Heart left ventricle (tissue), 16 donors: ENCODE data around the gene NOS2. TPM values are rescaled to one million over a fixed set of nuclear protein-coding genes. Genes with fewer than 3 reads are reported as not detected.

ENCODE experiments used
- ATAC-seq, 4 donors: fragments of 200-7000 bp; cut with Tn5 transposase; one replicate each; pipeline ENCODE4 v1.9.1; 2020 to 2022; ENCODE audit warnings: moderate library complexity in 4 of 4, mild to moderate bottlenecking in 3 of 4, moderate number of reproducible peaks in 1 of 4
- DNase-seq, 5 donors: peaks; one replicate each; pipeline ENCODE4 v3.0.0-alpha.2; 2020
- H3K27ac ChIP-seq, 12 donors: fragments of 200-600 bp; sonication (generic) in 4 of 12; one replicate each; pipeline versions ENCODE4 v1.5.0 to v1.8.0; 2016 to 2022; ENCODE audit warnings: mild to moderate bottlenecking in 2 of 12
- H3K27me3 ChIP-seq, 9 donors: fragments of 200-600 bp; sonication (generic) in 2 of 9; one replicate each; pipeline versions ENCODE4 v1.5.1 to v1.8.0; 2016 to 2022; ENCODE audit warnings: mild to moderate bottlenecking in 3 of 9
- H3K36me3 ChIP-seq, 9 donors: fragments of 200-600 bp; sonication (generic) in 2 of 9; one replicate each; pipeline versions ENCODE4 v1.5.0 to v1.8.0; 2018 to 2022; ENCODE audit warnings: mild to moderate bottlenecking in 2 of 9
- H3K4me1 ChIP-seq, 12 donors: fragments of 200-600 bp; sonication (generic) in 4 of 12; one replicate each; pipeline versions ENCODE4 v1.5.0 to v1.8.0; 2016 to 2022; ENCODE audit warnings: mild to moderate bottlenecking in 3 of 12
- H3K4me3 ChIP-seq, 12 donors: fragments of 200-600 bp; sonication (generic) in 4 of 12; one replicate each; pipeline versions ENCODE4 v1.5.0 to v1.8.0; 2017 to 2022; ENCODE audit warnings: mild to moderate bottlenecking in 9 of 12, moderate library complexity in 4 of 12
- H3K9me3 ChIP-seq, 12 donors: fragments of 200-600 bp; sonication (generic) in 4 of 12; one replicate each; pipeline versions ENCODE4 v1.5.0 to v1.8.0; 2016 to 2022; ENCODE audit warnings: mild to moderate bottlenecking in 1 of 12
- CTCF ChIP-seq, 12 donors: fragments of 200-600 bp; sonication (generic) in 4 of 12; IDR thresholded peaks; one replicate each; pipeline versions ENCODE4 v1.5.0 to v1.8.0; 2018 to 2022; ENCODE audit warnings: antibody characterized with exemption in 12 of 12, mild to moderate bottlenecking in 5 of 12
- POLR2A ChIP-seq, 2 donors: fragments of 450-650 bp; IDR thresholded peaks; one replicate each; pipeline ENCODE4 v1.6.1; 2017; ENCODE audit warnings: antibody characterized with exemption in 2 of 2, mild to moderate bottlenecking in 2 of 2, moderate library complexity in 2 of 2
- WGBS, 4 donors: extraction: QIAGEN DNeasy Blood & Tissue Kit in 2 of 4; methylation state at CpG; one replicate each; pipeline versions ENCODE4 v1.1.5 to v1.1.7; 2013 to 2018; 5-methylcytosine and 5-hydroxymethylcytosine counted together
- intact Hi-C, 10 donors: fragments of 100-400 bp; cut with DNase I; formaldehyde crosslinking; loops; one replicate each; pipeline versions ENCODE4 v1.11.1 to v1.14.2; 2022
- polyA plus RNA-seq, 2 donors: library from polyadenylated mRNA; stranded (reverse); fragments of 200-250 nt; gene quantifications; one replicate each; pipeline ENCODE4 v1.2.3, GENCODE V29; 2013
- total RNA-seq, 9 donors: library from RNA; depleted of rRNA in 2 of 9; stranded (reverse); fragments of >200 nt in 2 of 9; fragmentation: NEBNext Ultra II Directional in 3 of 9; extraction: Animal tissue kit (Norgen Biotek cat#: 25700) in 3 of 9; gene quantifications; one replicate each; pipeline versions ENCODE4 v1.1.0 to v1.2.4, GENCODE V29; 2016 to 2023
- donor health status: ischemic (EF 13 %, LVEDD 7.1; RV severe dilation, severe dysfunction).
- donor health status: healthy with polysubstance abuse.
- donor health status: DM: no; HTN: yes; CAD: no.
- donor health status: DM: no; HTN: no; CAD: no.
- donor health status: ischemic (EF 25% LVEDD 6.9; RV normal size, moderate dysfunction).
- donor health status: ischemic (EF 25% LVEDD 5.7; RV mildly dilated, moderate dysfunction).
- donor health status: healthy.
- donor health status: DM: yes; HTN: yes; CAD: no.
- donor health status: ischemic (EF 35%, LVEDD 5.7; RV mildly dilated, moderate dysfunction).
- donor health status: nonischemic (EF 11% LVEDD 7.7; RV severe dilation, severe dysfunction).
- donor health status: DM: yes; HTN: yes; CAD: no.
- donor health status: PGD.
- donor health status: ischemic (EF 29% LVEDD 5.4; RV normal size, mild dysfunction).
- donor health status: nonischemic (EF 23%, LVEDD 6.1; RV moderate dilation, normal function).

Gene NOS2
- total and polyA plus RNA-seq, 11 donors: 0.07 to 2.2 (median 0.16) TPM; not detected in 1

DNA sequence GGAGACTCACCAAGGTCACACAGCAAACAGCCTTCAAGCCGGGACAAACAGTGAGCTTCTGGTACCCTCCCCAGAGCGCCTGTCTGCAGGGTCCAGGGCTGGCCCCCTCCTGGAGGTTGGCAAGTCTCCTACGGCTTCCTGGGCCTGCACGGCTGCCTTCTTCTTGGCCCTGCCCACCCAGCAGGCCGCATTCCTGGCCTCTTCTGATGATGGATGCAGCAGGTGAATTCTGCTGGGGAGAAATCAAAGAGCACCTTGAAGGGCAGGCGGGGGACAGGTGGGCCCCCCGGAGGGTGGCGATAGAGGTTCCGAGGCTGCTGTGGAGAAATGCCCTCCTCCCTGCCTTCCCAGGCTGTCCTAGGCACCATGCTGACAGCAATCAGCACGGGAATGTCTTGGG is 3.8 kb upstream of the NOS2 start:
- WGBS, 4 donors: 78 to 87% (median 82%) methylated on average over 4 to 10 of the region's 10 CpGs
- Histone ChIP-seq H3K4me1 (peaks cover 0 to 24% (median 5%) of the 10 kb centered on the region in 12 donors), H3K27ac (no peak overlapping the region), H3K9me3 (no peaks in the 10 kb centered on the region), H3K27me3 (no peaks in the 10 kb centered on the region), H3K4me3 (no peak overlapping the region), H3K36me3 (no peaks in the 10 kb centered on the region)
- TF ChIP-seq CTCF (IDR thresholded peaks at IDR 0.05) (no peak), POLR2A (IDR thresholded peaks at IDR 0.05) (no peak)
- intact Hi-C loops: loop anchor here in 7 of 10 donors (2.0 to 10.0 kb wide), 6 partner anchors 75 to 451 kb away; no protein-coding TSS in a partner anchor
- ATAC-seq (no peak), DNase-seq (no peak)

GRCh38 chr17:27802962-27803680 is 2.8 kb upstream of the NOS2 start:
- intact Hi-C loops: loop anchor here in 5 of 10 donors (5.0 to 10.0 kb wide), 4 partner anchors 342 to 452 kb away; no protein-coding TSS in a partner anchor
- Histone ChIP-seq H3K27me3 (no peaks in the 10 kb centered on the region), H3K36me3 (no peaks in the 10 kb centered on the region), H3K27ac (no peak overlapping the region), H3K4me1 (peaks cover 0 to 18% (median 4%) of the 10 kb centered on the region in 12 donors), H3K4me3 (no peak overlapping the region), H3K9me3 (no peaks in the 10 kb centered on the region)
- ATAC-seq: no peak
- TF ChIP-seq POLR2A (IDR thresholded peaks at IDR 0.05) (no peak), CTCF (IDR thresholded peaks at IDR 0.05) (no peak)
- DNase-seq: no peak
- 71 to 76% (median 73%) methylated on average over 7 of the region's 7 CpGs for WGBS, 4 donors

- ATAC-seq: no peak
- intact Hi-C loops: loop anchor here in 5 of 10 donors (5.0 to 10.0 kb wide), 4 partner anchors 343 to 453 kb away; no protein-coding TSS in a partner anchor
- Histone ChIP-seq H3K36me3 (no peaks in the 10 kb centered on the region), H3K4me1 (peaks cover 0 to 10% (median 1%) of the 10 kb centered on the region in 12 donors), H3K4me3 (no peak overlapping the region), H3K9me3 (no peaks in the 10 kb centered on the region), H3K27ac (no peak overlapping the region), H3K27me3 (no peaks in the 10 kb centered on the region)
- TF ChIP-seq POLR2A (IDR thresholded peaks at IDR 0.05) (no peak), CTCF (IDR thresholded peaks at IDR 0.05) (no peak)
- no peak for DNase-seq
- WGBS, 4 donors: 83 to 98% (median 88%) methylated on average over 2 of the region's 2 CpGs
These were observed 1.7 kb upstream of the NOS2 start for GRCh38 chr17:27802033-27802432.

DNA sequence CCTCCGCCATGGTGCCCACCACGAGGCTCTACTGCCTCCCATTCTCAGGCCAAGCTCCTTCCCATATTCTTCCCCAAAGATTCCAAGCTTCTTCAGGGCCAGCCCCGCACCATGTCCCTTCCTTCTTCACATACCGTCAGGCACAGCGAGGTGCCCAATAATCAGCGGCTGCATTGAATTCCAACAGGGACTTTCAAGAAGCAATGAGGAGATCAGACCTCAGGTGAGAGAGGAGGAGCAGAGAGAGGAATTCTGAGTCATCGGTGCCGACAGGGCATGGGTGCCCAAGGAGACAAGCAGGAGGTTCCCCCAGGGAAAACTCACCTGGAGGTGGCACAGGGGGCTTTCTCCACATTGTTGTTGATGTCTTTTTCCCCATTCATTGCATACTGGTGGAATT is 2.0 kb downstream of the NOS2 start:
- intact Hi-C loops: no loop called here
- Histone ChIP-seq H3K9me3 (no peaks in the 10 kb centered on the region), H3K36me3 (no peaks in the 10 kb centered on the region), H3K4me1 (peaks cover 0 to 7% (median 4%) of the 10 kb centered on the region in 12 donors), H3K27ac (no peak overlapping the region), H3K27me3 (peaks cover 0 to 12% (median 4%) of the 10 kb centered on the region in 9 donors), H3K4me3 (no peak overlapping the region)
- 88 to 93% (median 89%) methylated on average over 8 of the region's 8 CpGs for WGBS, 4 donors
- no peak for ATAC-seq
- TF ChIP-seq POLR2A (IDR thresholded peaks at IDR 0.05) (no peak), CTCF (IDR thresholded peaks at IDR 0.05) (no peak)
- no peak for DNase-seq
